HG03432 (cell line): ENCODE results near the gene DERA.
"Not testable (repeated sequence)": the region's sequence is repeated elsewhere in the genome, so short reads cannot be mapped to it uniquely, and the experiment has no call there.

Experiments used
- ATAC-seq: cut with Tn5 transposase; IDR thresholded peaks from one replicate; pipeline ENCODE4 v1.9.1; 2021; ENCODE audit warnings: mild to moderate bottlenecking, moderate library complexity; ENCODE audit not compliant: unreplicated experiment

The DERA gene

GRCh38 chr12:15899282-15899870 is 11.8 kb upstream of the DERA start:
- peak; percentile 58 for ATAC-seq

- ATAC-seq: no peak
These were observed 6.7 kb upstream of the DERA start for GRCh38 chr12:15904378-15904920.

DNA sequence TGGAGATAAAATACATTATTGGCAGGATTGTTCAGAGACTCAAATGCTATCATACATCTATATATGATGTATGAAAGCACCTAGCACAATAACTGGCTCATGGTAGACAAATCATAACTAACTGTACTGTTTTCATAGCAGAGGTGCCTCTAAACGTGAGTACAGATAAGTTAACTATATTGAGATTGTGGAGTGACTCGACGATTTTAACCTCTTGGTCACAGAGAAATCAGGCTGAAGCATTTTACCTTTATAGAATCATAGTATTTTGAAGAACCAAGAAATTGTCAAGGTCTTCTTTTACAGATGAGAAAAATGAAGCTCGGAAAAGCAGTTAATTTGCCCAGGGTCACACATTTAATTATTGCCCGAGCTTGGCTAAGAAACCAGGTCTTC is 666 bp upstream of the DERA start:
- no peak for ATAC-seq

- ATAC-seq: not testable (repeated sequence)
These were observed 799 bp downstream of the DERA start for GRCh38 chr12:15911931-15912330.

DNA sequence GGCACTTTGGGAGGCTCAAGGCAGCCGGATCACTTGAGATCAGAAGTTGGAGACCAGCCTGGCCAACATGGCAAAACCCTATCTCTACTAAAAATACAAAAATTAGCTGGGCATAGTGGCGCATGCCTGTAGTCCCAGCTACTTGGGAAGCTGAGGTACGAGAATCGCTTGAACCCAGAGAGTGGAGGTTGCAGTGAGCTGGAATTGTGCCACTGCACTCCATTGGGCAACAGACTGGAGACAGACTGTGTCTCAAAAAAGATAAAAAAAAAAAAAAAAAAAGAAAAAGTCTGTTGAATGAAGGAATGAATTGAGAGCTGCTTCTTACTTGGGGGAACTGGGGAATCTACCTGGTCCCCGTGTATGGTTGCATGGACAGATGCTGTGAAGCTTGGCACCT is 3.0 kb downstream of the DERA start:
- not testable (repeated sequence) for ATAC-seq

GRCh38 chr12:15918066-15918465 is 6.9 kb downstream of the DERA start:
- no peak for ATAC-seq

DNA sequence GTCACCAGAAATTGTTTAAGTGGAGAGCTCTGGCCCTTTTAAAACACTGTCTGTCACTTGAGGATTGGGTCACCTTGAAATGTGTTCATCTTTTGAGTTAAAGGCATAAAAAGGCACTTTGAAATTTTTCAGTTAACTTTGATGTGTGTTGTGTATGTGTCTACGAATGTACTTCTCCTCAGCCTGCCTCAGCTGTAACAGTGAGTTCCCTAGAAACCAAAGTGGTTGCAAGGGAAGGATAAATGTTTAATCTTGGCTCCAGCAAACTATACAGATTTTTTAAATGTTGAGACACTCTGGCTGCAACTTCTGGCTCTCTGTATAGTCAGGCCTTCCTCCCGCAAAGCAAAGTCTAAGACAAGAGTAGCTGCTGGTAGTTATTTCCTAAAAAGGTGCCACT is 8.3 kb downstream of the DERA start:
- no peak for ATAC-seq

GRCh38 chr12:15924956-15925355 is 13.8 kb downstream of the DERA start:
- ATAC-seq: no peak

GRCh38 chr12:15928346-15928745 is 17.2 kb downstream of the DERA start:
- no peak for ATAC-seq

- ATAC-seq: no peak
These were observed 17.9 kb downstream of the DERA start for GRCh38 chr12:15928870-15929571.

GRCh38 chr12:15931590-15932053 is 20.5 kb downstream of the DERA start:
- peak; percentile 80 for ATAC-seq

GRCh38 chr12:15932327-15932726 is 21.2 kb downstream of the DERA start:
- ATAC-seq: no peak

DNA sequence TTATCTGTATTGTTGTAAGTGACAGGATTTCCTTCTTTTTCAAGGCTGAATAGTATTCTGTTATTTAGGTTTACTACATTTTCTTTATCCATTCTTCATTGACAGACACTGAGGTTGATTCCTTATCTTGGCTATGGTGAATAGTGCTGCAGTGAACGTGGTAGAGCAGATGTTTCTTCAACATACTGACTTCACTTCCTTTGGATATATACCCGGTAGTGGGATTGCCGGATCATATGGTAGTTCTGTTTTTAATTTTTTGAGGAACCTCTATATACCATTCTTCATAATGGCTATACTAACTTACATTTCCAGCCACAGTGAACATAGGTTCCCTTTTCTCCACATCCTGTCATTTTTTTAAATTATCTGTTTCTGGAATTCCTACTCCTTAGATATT is 21.8 kb downstream of the DERA start:
- no peak for ATAC-seq

- no peak for ATAC-seq
These were observed 22.6 kb downstream of the DERA start for GRCh38 chr12:15933751-15934150.

GRCh38 chr12:15936751-15937150 is 25.6 kb downstream of the DERA start:
- no peak for ATAC-seq

DNA sequence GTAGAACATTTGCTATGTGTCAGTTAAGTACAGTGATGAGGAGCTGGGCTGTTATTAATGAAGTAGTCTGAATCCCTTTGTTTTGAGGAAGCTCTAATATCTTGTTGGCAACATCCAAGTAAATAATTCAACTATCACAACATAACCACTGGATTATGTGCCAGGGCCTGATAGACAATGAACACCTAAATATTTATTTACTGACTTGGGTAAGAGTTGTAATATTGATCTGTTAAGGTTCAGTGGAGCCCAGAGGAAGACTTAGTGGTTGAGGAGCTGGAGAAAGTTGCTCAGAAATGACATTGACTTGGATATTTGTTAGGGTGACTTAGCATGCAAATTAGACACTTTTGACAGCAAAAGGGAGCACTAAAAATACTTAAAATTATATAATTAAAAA is 26.8 kb downstream of the DERA start:
- no peak for ATAC-seq

- ATAC-seq: no peak
These were observed 28.0 kb downstream of the DERA start for GRCh38 chr12:15939111-15939510.

DNA sequence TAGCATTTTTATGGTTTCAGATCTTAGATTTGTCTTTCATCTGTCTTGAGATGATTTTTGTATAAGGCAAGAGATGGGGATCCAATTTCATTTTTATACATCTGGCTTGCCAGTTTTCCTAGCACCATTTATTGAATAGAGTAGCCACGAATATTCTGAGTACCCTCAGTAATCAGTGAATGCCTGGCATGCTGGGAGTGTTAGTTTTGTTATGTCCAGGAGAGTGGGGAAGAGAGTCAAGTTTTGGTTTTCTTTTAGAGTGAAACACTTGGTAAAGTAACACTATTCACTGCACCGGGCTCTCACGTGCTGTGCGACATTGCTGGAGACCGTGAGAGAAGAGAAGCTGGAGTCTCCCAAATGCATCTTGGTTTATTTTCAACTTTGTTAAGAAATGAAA is 31.3 kb downstream of the DERA start:
- ATAC-seq: no peak

DNA sequence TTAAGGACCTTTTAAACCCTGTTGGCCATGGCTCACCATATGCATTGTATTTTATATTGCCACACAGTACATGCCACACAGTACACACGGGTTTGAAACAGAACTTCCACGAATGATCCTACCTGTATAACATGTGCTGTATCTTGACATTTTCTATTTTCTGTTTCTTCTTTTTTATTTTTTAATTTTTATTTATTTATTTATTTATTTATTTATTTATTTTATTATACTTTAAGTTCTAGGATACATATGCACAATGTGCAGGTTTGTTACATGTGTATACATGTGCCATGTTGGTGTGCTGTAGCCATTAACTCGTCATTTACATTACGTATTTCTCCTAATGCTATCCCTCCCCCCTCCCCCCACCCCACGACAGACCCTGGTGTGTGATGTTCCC is 32.4 kb downstream of the DERA start:
- ATAC-seq: not testable (repeated sequence)

DNA sequence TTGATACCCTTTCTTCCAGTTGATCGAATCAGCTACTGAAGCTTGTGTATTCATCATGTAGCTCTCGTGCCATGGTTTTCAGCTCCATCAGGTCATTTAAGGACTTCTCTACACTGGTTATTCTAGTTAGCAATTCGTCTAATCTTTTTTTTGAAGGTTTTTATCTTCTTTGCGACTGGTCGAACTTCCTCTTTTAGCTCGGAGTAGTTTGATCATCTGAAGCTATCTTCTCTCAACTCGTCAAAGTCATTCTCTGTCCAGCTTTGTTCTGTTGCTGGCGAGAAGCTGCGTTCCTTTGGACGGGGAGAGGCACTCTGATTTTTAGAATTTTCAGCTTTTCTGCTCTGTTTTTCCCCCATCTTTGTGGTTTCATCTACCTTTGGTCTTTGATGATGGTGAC is 37.3 kb downstream of the DERA start:
- not testable (repeated sequence) for ATAC-seq

- ATAC-seq: no peak
These were observed 44.1 kb downstream of the DERA start for GRCh38 chr12:15955281-15955680.

- no peak for ATAC-seq
These were observed 44.9 kb downstream of the DERA start for GRCh38 chr12:15956010-15956409.
